Mammary epithelial cell (primary cell): Measurements from ENCODE around the gene GDPD5.

Source experiments
- EZH2 ChIP-seq: IDR thresholded peaks from 2 replicates; pipeline ENCODE4 v1.6.1; 2012; ENCODE audit warnings: low read length, inconsistent platforms, borderline replicate concordance
- TF ChIP-seq, protein P1 (sequence below), 2 donors: IDR thresholded peaks in 1 of 2; conservative IDR thresholded peaks in 1 of 2; 2 replicates each; pipeline ENCODE4 v1.5.1; 2011 to 2012; ENCODE audit warnings: inconsistent platforms in 2 of 2, low read length in 2 of 2, mild to moderate bottlenecking in 2 of 2, control low read depth in 1 of 2, low read depth in 1 of 2; ENCODE audit not compliant: insufficient read depth in 1 of 2; ENCODE audit errors: extremely low read depth in 1 of 2

DNA sequence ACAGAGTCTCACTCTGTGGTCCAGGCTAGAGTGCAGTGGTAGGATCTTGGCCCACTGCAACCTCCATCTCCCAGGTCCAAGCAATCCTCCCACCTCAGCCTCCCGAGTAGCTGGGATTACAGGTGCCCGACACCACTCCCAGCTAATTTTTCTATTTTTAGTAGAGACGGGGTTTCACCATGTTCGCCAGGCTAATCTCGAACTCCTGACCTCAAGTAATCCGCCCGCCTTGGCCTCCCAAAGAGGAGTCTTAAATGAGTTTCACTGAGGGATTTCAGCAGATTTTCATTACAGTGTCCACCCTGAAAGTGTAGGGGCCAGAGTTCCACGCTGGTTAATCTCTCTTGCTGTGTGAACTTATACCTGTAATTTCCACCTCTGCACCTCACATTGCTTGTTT, 126.8 kb downstream of the GDPD5 start:
- TF ChIP-seq, protein P1, sequence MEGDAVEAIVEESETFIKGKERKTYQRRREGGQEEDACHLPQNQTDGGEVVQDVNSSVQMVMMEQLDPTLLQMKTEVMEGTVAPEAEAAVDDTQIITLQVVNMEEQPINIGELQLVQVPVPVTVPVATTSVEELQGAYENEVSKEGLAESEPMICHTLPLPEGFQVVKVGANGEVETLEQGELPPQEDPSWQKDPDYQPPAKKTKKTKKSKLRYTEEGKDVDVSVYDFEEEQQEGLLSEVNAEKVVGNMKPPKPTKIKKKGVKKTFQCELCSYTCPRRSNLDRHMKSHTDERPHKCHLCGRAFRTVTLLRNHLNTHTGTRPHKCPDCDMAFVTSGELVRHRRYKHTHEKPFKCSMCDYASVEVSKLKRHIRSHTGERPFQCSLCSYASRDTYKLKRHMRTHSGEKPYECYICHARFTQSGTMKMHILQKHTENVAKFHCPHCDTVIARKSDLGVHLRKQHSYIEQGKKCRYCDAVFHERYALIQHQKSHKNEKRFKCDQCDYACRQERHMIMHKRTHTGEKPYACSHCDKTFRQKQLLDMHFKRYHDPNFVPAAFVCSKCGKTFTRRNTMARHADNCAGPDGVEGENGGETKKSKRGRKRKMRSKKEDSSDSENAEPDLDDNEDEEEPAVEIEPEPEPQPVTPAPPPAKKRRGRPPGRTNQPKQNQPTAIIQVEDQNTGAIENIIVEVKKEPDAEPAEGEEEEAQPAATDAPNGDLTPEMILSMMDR (conservative IDR thresholded peaks at IDR 0.05 in 1 of 2, IDR thresholded peaks at IDR 0.05 in 1 of 2; ENCODE audit: extremely low read depth in 1 of 2, insufficient read depth in 1 of 2, low read depth in 1 of 2, low read length in 2 of 2), result no peak
- no peak for TF ChIP-seq EZH2
